Right atrium auricular region (tissue), 2 donors: ENCODE measurements around the gene GUCA1C. TPM values are rescaled to one million over a fixed set of nuclear protein-coding genes. Genes with fewer than 3 reads are reported as not detected.

Experiments
- DNase-seq: peaks from one replicate; pipeline ENCODE4 v3.0.0-alpha.2; 2019; ENCODE audit warnings: low spot score
- H3K27ac ChIP-seq, 2 donors: fragments of 200-600 bp; sonication (generic); 1 replicate in 1 of 2; 2 replicates in 1 of 2; pipeline ENCODE4 v1.5.1; 2016 to 2019
- H3K27me3 ChIP-seq, 2 donors: fragments of 200-600 bp; sonication (generic); one replicate each; pipeline versions ENCODE4 v1.5.1 to v1.6.0; 2017 to 2019
- H3K36me3 ChIP-seq: fragments of 200-600 bp; sonication (generic); one replicate; pipeline ENCODE4 v1.5.1; 2016
- H3K4me1 ChIP-seq, 2 donors: fragments of 200-600 bp; sonication (generic); one replicate each; pipeline versions ENCODE4 v1.5.1 to v1.6.0; 2017 to 2019
- H3K4me3 ChIP-seq, 2 donors: fragments of 200-600 bp; sonication (generic); 1 replicate in 1 of 2; 2 replicates in 1 of 2; pipeline ENCODE4 v1.5.1; 2017 to 2019; ENCODE audit warnings: mild to moderate bottlenecking in 1 of 2, moderate library complexity in 1 of 2
- H3K9me3 ChIP-seq, 2 donors: fragments of 200-600 bp; sonication (generic); one replicate each; pipeline ENCODE4 v1.5.1; 2019
- total RNA-seq, 2 donors: library from RNA; depleted of rRNA; stranded (reverse); fragments of >200 nt; gene quantifications; one replicate each; pipeline ENCODE4 v1.1.0, GENCODE V29; 2016
- TF ChIP-seq, protein P1 (sequence below), 2 donors: fragments of 200-600 bp; sonication (generic); IDR thresholded peaks; one replicate each; pipeline ENCODE4 v1.5.1; 2019; ENCODE audit warnings: antibody characterized with exemption in 2 of 2

Gene GUCA1C
- total RNA-seq, 2 donors from 2014 or later = not detected

DNA sequence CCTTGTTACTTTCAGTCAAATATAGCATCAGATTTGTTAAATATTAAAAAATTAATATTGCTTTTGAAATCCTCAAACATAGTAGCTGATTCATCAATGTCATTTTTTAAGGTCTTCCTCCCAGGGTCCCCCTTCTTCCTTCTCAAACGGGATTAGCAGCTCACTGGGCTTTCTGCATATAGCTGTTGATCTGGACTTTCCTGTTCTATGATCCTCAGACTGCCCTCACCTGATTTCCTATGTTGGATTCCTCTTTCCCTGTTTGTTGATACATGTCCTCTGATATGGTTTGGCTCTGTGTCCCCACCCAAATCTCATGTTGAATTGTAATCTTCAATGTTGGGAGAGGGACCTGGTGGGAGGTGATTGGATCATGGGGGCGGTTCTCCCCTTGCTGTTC lies 5.8 kb downstream of the GUCA1C start:
- Histone ChIP-seq H3K4me1 (no peaks in the 10 kb centered on the region), H3K27me3 (no peaks in the 10 kb centered on the region), H3K4me3 (no peak overlapping the region), H3K9me3 (no peaks in the 10 kb centered on the region), H3K36me3 (no peaks in the 10 kb centered on the region), H3K27ac (no peak overlapping the region)
- DNase-seq = no peak
- TF ChIP-seq, protein P1, sequence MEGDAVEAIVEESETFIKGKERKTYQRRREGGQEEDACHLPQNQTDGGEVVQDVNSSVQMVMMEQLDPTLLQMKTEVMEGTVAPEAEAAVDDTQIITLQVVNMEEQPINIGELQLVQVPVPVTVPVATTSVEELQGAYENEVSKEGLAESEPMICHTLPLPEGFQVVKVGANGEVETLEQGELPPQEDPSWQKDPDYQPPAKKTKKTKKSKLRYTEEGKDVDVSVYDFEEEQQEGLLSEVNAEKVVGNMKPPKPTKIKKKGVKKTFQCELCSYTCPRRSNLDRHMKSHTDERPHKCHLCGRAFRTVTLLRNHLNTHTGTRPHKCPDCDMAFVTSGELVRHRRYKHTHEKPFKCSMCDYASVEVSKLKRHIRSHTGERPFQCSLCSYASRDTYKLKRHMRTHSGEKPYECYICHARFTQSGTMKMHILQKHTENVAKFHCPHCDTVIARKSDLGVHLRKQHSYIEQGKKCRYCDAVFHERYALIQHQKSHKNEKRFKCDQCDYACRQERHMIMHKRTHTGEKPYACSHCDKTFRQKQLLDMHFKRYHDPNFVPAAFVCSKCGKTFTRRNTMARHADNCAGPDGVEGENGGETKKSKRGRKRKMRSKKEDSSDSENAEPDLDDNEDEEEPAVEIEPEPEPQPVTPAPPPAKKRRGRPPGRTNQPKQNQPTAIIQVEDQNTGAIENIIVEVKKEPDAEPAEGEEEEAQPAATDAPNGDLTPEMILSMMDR (IDR thresholded peaks at IDR 0.05) = no peak

DNA sequence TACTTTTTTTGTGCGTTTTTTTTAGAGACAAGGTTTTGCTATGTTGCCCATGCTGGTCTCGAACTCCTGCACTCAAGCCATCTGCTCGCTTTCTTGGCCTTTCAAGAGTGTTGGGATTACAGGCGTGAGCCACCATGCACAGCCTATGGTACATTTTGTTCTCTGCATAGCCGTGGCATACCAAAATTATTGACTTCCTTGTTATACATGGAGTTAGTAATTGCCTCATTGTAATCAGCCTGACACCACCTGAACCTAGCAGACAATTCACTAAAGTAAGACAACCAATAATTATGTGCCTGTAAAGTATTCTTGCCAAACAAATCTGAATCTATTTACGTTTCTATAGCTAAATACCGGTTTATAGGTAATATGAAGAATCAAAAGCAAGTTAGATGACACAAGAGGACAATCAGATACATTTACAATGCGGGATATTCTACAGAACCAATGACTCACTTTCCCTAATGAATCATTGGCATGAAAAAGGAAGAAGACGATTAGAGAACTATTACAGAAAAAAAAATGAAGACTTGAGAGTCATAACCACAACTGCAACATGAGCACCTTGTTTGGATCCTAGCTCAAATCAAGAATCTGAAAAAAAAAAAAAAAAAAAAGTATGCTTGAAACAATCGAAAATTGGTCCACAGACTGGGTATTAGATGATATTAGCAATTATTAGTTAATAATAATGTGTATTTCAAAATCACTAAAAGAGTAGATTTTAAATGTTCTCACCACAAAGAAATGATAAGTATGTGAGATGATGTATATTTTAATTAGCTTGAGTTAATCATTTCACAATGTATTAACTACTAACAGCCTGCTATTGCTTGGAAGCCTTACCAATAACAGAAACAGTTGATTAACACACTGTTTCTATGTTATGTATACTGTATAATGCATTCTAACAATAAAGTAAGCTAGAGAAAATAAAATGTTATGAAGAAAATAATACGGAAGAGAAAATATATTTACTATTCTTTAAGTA lies 7.1 kb downstream of the GUCA1C start:
- no peak for DNase-seq
- Histone ChIP-seq H3K27ac (no peak overlapping the region), H3K4me3 (no peak overlapping the region), H3K27me3 (no peaks in the 10 kb centered on the region), H3K36me3 (no peaks in the 10 kb centered on the region), H3K9me3 (no peaks in the 10 kb centered on the region), H3K4me1 (no peaks in the 10 kb centered on the region)
- TF ChIP-seq, protein P1 (IDR thresholded peaks at IDR 0.05) = no peak

DNA sequence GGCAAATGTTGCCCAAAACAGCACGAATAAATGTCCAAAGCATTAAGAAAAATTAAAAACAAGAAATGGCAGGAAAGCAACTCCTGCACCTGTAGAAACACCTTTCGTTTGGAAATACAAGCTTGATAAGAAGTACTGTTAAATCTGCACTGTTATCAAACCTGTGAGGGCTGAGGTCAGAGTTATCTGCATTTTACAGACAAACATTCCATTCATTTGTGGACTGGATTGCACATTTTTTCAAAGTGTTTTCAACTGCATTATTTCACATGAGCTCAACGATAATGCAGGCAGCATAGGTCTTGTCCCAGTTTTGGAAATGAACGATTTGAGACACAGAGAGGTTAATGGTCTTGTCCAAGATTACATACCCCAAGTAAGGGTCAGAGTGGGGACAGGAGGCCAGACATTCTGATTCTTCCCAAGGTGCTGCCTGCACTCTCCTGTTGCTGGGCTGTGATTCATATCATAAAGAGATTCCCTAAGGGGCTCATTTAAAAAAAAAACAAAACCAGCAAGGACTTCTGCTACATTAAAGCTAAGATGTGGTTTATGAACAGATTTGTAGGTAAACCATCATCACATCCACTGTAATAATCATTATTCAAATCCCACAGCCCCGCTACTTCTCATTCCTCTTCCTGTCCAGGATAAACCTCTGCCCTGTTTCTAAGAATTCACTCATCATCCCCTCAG lies 13.0 kb downstream of the GUCA1C start:
- no peak overlapping the region for H3K4me3 ChIP-seq

DNA sequence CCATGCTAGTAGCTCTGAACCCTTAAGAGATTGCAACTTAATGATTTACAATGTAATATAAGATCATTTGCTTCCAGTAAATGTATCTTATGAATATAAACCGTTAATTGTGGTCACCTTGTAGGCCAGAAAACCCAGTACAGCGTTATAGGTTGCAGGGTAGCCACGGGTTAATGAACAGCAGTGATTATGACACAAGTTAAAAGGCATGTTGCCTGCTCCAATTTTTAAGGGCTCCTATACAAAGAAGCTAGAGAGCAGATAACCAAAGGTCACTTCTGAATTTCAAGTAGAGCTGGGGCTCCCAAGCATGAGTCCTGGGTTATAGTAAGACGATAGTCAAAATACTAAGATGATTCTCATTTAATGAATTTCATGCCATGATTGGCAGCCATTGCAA lies 13.5 kb downstream of the GUCA1C start:
- Histone ChIP-seq H3K27me3 (no peaks in the 10 kb centered on the region), H3K9me3 (no peaks in the 10 kb centered on the region), H3K27ac (no peak overlapping the region), H3K36me3 (no peaks in the 10 kb centered on the region), H3K4me3 (no peak overlapping the region), H3K4me1 (no peaks in the 10 kb centered on the region)
- DNase-seq = no peak
- TF ChIP-seq, protein P1 (IDR thresholded peaks at IDR 0.05) = no peak

More for the DNA sequence above, 13.0 kb downstream of the GUCA1C start:
- H3K36me3 ChIP-seq = no peaks in the 10 kb centered on the region
- no peak for DNase-seq
- no peaks in the 10 kb centered on the region for H3K4me1 ChIP-seq
- TF ChIP-seq, protein P1 (IDR thresholded peaks at IDR 0.05) = no peak
- no peak overlapping the region for H3K27ac ChIP-seq
- H3K27me3 ChIP-seq = no peaks in the 10 kb centered on the region
- H3K9me3 ChIP-seq = no peaks in the 10 kb centered on the region

DNA sequence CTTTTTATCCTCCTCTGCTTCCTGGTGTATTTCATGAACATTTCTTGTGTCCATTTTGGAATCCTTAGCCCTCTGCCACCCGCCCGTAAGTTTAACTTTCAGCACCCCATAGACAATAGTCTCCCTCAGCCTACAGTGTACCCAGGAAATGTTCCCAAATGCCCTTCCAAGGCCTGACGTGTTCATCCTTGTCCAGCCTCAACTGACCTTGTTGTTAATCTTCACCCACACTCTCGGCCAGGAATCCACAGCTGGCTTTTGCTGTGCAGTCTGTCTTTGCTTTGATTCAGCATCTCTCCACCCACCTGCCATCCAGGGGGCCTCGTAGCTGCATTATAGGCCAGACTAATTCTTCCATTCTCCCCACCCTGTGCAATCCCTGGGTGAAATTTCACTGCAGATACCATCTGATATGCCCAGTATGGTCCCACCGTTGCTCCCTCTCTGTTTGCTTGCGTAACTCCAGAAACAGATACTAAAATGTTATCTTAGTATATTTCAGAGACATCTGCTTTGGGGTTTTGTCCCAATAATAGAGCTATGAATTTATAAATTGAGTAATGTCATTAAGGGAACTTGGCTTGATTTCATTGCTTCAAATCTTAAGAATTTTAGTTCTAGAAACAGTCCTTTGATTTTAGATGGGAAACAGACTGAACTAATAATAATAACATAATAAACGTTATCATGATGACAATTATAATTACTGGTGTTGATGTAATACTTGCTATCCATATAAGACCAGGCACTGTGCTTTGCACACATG lies 16.6 kb downstream of the GUCA1C start:
- H3K4me3 ChIP-seq = no peak overlapping the region

More for the DNA sequence above, 16.6 kb downstream of the GUCA1C start:
- Histone ChIP-seq H3K36me3 (no peaks in the 10 kb centered on the region), H3K4me1 (no peaks in the 10 kb centered on the region), H3K27me3 (no peaks in the 10 kb centered on the region), H3K9me3 (no peaks in the 10 kb centered on the region), H3K27ac (no peak overlapping the region)
- TF ChIP-seq, protein P1 (IDR thresholded peaks at IDR 0.05) = no peak
- DNase-seq = no peak
